SK-N-SH (cell line): Measurements from ENCODE around the gene CTU1.

Source experiments
- CTCF ChIP-seq: fragments of 200-600 bp; sonication (generic); IDR thresholded peaks from 2 replicates; pipeline ENCODE4 v1.6.1; 2017; ENCODE audit warnings: antibody characterized with exemption, mild to moderate bottlenecking, moderate library complexity
- EP300 ChIP-seq, 2 experiments: IDR thresholded peaks; 2 replicates each; pipeline versions ENCODE4 v1.4.0 to v1.6.1; 2012; ENCODE audit warnings: borderline replicate concordance in 1 of 2, low read depth in 1 of 2, low read length in 1 of 2
- FOXJ3 ChIP-seq: sonication (generic); formaldehyde crosslinking; IDR thresholded peaks from 2 replicates; pipeline ENCODE4 v1.5.1; 2020; ENCODE audit warnings: mild to moderate bottlenecking, missing genetic modification reagents
- JUND ChIP-seq: IDR thresholded peaks from 2 replicates; pipeline ENCODE4 v1.4.0; 2012
- NFIC ChIP-seq: IDR thresholded peaks from 2 replicates; pipeline ENCODE4 v1.4.0; 2012; ENCODE audit warnings: borderline replicate concordance
- POLR2AphosphoS5 ChIP-seq: IDR thresholded peaks from 2 replicates; pipeline ENCODE4 v1.6.1; 2012; ENCODE audit warnings: low read depth, low read length
- REST ChIP-seq: IDR thresholded peaks from 2 replicates; pipeline ENCODE4 v1.6.1; 2012; ENCODE audit warnings: mild to moderate bottlenecking, low read depth, low read length, moderate library complexity
- SIN3A ChIP-seq: IDR thresholded peaks from 2 replicates; pipeline ENCODE4 v1.6.1; 2012; ENCODE audit warnings: low read depth, mild to moderate bottlenecking, low read length, moderate library complexity, borderline replicate concordance
- YY1 ChIP-seq: IDR thresholded peaks from 2 replicates; pipeline ENCODE4 v1.4.0; 2012; ENCODE audit warnings: low read depth, mild to moderate bottlenecking
- ZBTB33 ChIP-seq: IDR thresholded peaks from 2 replicates; pipeline ENCODE4 v1.4.0; 2012; ENCODE audit warnings: low read depth, borderline replicate concordance

- TF ChIP-seq REST (no peak), POLR2AphosphoS5 (no peak), ZBTB33 (no peak), SIN3A (no peak), NFIC (no peak), YY1 (no peak), JUND (no peak), EP300 (IDR thresholded peaks at IDR 0.05; ENCODE audit: borderline replicate concordance in 1 of 2, low read depth in 1 of 2, low read length in 1 of 2) (no peak), FOXJ3 (no peak), CTCF (no peak)
Measured at GRCh38 chr19:51139299-51140014, 31.2 kb upstream of the CTU1 start.
